NCI-H526 (cell line): ENCODE results near the gene SYNC.
A peak's percentile ranks its signal among the peaks of the same experiment; 100 is the strongest.

Experiments used
- DNase-seq, 2 experiments: peaks; one replicate each; lab custom pipeline; 2025; lab: John Stamatoyannopoulos, UW

Gene SYNC

DNA sequence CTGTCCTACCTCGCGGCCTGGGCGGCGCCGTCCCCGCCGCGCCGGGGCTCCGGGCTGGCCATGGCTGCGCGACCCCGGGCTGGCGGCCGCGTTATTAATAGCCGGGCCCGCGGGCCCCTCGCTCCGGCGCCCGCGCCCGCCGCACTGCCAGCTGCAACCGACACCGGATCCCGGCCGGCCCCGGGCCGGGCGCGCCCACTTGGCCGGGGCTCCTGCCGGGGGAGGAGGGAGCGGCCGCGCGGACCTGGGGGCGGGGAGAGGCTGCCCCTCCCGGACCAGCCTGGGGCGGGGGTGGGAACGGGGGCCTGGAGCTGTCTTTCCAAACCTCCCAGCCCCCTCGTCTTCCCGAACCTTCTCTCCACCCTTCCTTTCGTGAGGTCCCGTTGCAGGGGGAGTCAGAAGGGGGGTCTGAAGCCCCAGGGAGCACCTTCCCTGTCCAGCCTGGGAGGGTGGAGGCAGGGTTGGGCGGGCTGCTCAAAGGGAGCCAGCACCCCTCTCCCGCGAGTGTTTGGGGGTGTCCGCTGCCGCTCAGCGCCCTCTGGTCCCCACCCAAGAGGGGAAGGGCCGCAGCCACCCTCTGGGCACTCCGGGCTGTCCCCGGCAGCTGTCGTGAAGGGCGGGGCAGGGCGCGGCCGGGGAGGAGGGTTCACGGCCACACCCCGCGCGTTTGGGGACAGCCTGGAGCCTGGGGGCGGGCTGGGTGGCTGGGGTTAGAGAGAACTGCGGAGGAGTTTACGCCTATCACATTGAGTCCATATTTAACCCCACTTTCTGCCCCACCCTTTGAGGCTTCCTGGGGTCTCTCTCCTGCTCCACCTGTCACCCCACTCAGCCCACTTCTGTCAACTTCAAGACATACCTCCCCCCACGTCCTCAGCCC is at the start of gene SYNC:
Gene SYNC, minus strand, starts transcription at position 172 of the 880 bp plus-strand sequence. Its CDS starts 110 bp downstream, at position 62.
- peak in 1 of 2 experiments; percentile 53 for DNase-seq

- no peak for DNase-seq
Observed at GRCh38 chr1:32749771-32750170, 47.2 kb upstream of the SYNC start.

GRCh38 chr1:32749332-32749731 is 46.8 kb upstream of the SYNC start:
- no peak for DNase-seq

GRCh38 chr1:32748926-32749325 is 46.4 kb upstream of the SYNC start:
- no peak for DNase-seq

DNA sequence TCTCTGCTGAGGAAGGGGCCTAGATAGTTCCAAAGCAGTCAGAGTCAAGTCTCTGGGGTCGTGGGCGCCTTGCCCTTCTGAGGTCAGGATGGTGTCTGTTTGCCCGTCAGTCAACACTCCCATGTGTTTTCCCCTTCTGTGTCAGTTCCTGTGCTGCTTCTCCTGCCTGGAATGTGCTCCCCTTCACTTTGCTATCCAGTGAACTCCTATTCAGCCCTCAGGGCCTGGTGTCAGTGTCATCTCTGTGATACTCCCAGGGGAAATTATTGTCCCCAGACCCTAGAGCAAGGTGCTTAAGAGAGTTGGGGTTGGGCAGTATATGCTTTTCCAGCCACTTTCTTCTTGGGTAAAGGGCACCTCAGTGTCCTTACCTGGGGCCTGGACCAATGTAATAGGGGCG is 45.8 kb upstream of the SYNC start:
- DNase-seq, result no peak

DNA sequence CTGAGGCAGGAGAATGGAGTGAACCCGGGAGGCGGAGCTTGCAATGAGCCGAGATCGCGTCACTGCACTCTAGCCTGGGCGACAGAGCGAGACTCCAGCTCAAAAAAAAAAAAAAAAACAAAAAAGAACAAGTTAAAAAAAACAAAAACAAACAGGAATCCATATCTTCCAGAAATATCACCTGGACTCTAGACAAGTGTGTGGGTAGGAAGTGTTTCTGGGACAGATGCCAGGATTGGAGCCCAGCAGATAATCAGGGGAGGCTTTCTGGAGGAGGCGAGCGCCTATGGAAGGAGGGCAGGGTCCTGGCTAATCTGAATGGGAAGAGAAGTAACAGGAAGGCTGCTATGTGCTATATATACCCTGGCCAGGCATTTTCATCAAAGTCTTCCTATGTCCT is 43.6 kb upstream of the SYNC start:
- no peak for DNase-seq

GRCh38 chr1:32744071-32744425 is 41.5 kb upstream of the SYNC start:
- DNase-seq, result no peak

- no peak for DNase-seq
Observed at GRCh38 chr1:32743380-32744070, 41.0 kb upstream of the SYNC start.

GRCh38 chr1:32742956-32743355 is 40.4 kb upstream of the SYNC start:
- DNase-seq, result no peak

GRCh38 chr1:32742199-32742947 is 39.8 kb upstream of the SYNC start:
- peak in 1 of 2 experiments; percentile 66 for DNase-seq

DNA sequence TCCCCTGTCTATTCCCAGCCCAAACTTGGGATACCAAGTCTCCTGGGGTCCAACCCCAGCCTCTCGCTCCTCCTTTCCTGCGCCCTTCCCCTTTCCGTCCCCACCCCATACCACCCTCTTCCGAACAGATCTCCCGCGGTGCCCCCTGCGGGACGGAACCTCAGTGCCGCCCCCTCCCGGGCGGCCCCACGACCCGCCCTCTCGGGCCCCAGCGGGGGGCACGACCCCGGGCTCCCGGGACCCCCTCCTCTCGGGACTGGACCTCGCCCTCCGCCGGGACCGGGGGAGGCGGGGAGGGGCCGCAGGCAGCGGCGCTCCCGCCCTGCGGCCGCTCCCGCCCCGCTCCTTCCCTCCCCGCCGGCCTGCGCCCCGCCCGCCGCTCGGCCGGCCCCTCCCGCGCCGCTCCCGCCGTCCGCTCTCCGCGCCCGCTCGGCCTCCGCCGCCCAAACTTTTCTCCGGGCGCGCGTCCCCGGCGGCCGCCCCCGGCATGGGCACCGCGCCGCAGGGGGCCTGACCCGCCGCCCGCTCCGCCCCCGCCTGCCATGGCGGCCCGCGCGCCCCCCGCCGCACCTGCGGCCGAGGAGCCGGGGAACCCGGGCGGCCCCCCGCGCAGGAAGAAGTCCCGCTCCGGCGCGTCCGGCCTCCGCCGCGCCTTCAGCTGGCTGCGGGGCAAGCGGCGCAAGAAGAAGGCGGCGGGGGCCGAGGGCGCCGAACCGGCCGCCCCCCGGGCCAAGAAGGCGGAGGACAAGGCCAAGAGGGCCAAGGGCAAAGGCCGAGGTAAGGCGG is 39.0 kb upstream of the SYNC start:
- peak in 1 of 2 experiments; percentile 69 for DNase-seq

- no peak for DNase-seq
Observed at GRCh38 chr1:32741059-32741412, 38.5 kb upstream of the SYNC start.

DNA sequence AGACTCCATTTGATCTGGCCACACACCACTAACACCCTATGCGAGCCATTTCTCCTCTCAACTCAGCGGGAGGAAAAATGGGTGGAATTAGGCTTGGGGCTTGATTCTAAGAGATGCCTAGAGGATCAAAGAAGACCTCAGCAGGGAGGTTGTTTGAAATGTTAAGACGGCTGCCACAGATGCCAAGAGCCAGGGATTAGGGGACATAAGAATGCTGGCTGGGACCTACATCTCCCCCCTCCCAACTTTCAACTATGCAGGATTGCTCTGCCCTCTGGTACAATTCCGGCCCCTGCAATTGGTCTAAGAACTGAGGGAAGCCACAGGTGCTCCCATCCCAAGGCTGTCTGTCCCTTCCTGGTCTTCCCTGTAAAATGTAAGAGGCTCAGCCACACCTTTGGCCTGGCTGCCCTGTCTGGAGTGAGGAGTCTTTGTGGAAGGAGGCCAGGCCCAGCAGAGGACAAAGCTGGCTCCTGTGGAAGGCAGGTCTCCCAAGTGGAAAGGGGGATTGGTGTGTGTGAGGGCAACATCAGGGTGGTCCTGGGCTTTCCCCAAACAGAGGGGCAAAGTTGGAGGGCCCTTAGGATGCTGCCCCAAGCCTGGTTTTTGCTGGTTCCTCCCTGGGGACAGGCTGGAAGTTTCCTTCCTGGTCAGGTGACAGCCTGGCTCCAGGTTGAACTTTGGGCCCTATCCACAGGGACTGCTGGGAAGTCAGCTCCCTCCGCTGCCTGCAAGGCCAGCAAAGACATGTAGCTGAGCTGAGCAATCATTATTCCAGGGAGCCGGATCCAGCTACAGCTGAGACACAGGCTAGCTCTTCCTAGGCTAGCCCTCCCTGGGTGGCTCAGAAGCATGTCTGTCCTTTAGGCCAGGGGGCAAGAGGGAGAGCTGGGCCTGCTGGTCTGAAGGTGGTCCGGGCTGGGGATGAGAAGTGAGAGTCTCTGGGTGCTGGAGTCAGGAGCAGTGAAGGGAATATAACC is 34.5 kb upstream of the SYNC start:
- peak in 1 of 2 experiments; percentile 58 for DNase-seq

GRCh38 chr1:32733582-32734321 is 31.2 kb upstream of the SYNC start:
- peak in 1 of 2 experiments; percentile 28 for DNase-seq

DNA sequence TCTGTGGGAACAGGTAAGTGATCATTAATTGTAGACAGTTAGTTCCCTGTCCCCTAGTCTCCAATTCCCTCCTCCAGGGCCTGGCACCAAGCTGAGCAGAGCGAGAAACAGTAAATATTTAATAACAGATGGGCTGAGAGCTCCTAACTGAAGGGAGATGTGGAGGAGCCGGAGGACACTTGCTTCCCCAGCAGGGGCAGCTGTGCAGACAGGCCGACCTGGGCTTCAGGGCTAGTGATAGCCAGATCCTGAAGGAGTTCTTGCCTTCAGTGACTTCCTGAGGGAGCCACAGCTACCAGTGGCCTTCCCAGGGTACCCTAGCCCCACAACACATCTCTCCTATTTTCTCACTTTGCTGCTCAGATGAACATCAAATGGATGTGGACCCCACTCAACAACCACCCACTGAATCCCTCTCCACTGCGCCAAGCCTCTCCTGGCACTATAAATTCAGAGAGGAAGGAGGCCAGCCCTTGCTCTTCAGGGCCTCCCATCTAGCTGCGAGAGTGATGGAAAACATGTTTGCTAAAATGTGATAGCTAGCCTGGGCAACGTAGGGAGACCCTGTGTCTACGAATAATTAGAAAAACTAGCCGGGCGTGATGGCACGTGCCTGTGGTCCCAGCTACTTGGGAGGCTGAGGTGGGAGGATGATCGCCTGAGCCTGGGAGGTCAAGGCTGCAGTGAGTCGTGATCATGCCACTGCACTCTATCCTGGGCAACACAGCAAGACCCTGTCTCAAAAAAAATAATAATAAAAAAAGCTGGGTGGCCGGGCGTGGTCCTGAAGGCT is 26.9 kb upstream of the SYNC start:
- no peak for DNase-seq

DNA sequence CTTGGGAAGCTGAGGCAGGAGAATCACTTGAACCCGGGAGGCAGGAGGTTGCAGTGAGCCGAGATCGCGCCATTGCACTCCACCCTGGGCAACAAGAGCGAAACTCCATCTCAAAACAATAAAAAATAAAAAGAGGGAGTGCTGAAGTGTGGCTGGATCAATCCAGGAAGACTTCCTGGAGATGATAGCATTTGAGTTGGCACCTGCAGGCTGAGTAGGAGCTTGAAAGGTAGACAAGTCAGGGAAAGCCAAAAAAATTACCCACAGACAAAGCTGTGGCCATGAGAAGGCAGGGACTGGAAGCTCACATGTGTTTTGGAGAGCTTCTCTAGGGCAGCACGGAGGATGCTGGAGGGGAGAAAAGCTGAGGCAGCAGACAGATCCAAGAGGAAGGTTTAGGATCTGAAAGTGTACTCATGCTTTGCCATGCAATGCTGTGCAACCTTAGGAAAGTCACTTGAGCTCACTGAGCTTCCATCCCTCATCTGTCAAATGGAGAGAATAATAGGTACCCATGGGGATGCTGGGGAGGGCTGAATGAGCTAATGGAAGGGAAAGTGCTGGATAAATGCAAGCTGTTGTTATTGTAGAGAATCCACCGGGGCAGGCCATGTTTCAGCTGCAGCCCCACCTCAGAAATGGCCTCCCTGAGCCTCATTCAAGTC is 26.0 kb upstream of the SYNC start:
- no peak for DNase-seq

DNA sequence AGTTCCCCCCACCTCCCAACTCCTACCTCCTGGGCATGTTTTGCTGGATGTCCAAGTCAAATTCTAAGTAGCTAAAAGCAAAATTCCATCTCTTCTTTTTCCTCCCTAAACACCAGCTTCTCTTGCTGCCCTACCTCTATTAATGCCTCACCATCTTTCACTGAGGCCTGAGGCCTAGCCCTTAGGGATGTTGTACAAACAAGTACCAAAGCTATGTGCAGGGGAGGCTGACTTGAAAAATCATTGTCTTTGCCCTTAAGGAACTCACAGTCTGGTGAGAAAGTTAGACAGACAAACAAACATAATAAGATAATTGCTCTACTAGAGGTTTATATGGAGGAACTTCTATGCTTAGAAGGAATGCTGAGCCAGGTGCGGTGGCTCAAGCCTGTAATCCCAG is 25.3 kb upstream of the SYNC start:
- DNase-seq, result no peak

- no peak for DNase-seq
Observed at GRCh38 chr1:32725615-32725982, 23.0 kb upstream of the SYNC start.
